Erythroblast (primary cell): Measurements from ENCODE around the gene MDH2.

Source experiments
- GATA1 ChIP-seq: IDR thresholded peaks from 2 replicates; pipeline ENCODE4 v1.6.1; 2011; ENCODE audit warnings: low read depth, mild to moderate bottlenecking, control low read depth, low read length, moderate library complexity
- POLR2A ChIP-seq: IDR thresholded peaks from 2 replicates; pipeline ENCODE4 v1.6.1; 2011; ENCODE audit warnings: mild to moderate bottlenecking, low read length

DNA sequence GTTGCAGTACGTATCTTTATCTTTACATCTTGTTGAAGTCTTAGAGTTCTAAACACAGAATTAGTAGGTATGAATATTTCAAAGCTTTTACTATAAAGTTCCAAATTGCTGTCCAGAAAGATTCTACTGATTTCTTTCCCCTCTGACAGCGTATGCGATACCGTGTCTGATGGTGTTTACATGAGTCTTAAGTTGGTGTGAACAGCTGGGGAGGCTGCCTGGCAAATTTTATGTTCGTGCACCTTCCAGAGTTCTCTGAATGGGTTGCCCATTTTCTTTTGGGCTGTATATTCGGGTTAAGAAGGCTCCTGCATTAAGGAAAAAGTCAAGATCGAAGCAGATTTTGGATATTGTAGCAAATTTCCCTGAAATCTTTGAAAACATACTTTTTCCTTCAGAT lies 8.3 kb downstream of the MDH2 start:
- TF ChIP-seq POLR2A (no peak), GATA1 (no peak)
